Measurements from ENCODE around the gene MXD1. TPM values are rescaled to one million over a fixed set of nuclear protein-coding genes. Genes with fewer than 3 reads are reported as not detected.
A peak's percentile ranks its signal among the peaks of the same experiment; 100 is the strongest.
"Not testable (repeated sequence)": the region's sequence is repeated elsewhere in the genome, so short reads cannot be mapped to it uniquely, and the experiment has no call there.

Gene MXD1
- total and polyA plus RNA-seq, 8 donors = 8.1 to 40.2 (median 18.2) TPM

GRCh38 chr2:69948032-69948962, 33.4 kb downstream of the MXD1 start:
- peaks cover 0 to 9% (median 7%) of the 10 kb centered on the region in 4 donors for H3K36me3 ChIP-seq
- TF ChIP-seq POLR2AphosphoS5 (IDR thresholded peaks at IDR 0.05) (no peak), POLR2A (IDR thresholded peaks at IDR 0.05) (no peak), EP300 (IDR thresholded peaks at IDR 0.05) (no peak)
- TF ChIP-seq, protein P1, sequence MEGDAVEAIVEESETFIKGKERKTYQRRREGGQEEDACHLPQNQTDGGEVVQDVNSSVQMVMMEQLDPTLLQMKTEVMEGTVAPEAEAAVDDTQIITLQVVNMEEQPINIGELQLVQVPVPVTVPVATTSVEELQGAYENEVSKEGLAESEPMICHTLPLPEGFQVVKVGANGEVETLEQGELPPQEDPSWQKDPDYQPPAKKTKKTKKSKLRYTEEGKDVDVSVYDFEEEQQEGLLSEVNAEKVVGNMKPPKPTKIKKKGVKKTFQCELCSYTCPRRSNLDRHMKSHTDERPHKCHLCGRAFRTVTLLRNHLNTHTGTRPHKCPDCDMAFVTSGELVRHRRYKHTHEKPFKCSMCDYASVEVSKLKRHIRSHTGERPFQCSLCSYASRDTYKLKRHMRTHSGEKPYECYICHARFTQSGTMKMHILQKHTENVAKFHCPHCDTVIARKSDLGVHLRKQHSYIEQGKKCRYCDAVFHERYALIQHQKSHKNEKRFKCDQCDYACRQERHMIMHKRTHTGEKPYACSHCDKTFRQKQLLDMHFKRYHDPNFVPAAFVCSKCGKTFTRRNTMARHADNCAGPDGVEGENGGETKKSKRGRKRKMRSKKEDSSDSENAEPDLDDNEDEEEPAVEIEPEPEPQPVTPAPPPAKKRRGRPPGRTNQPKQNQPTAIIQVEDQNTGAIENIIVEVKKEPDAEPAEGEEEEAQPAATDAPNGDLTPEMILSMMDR (IDR thresholded peaks at IDR 0.05) = no peak
- intact Hi-C loops (cut with DNase I; ENCODE audit: low total_unique reads) = no loop called here
- peaks cover 0 to 44% (median 14%) of the 10 kb centered on the region in 4 donors for H3K4me1 ChIP-seq
- peak in 1 of 2 donors; percentile 45 for DNase-seq
- peak overlapping the region in 2 of 5 donors; percentile 79 to 81 for H3K27ac ChIP-seq
- peak overlapping the region in 3 of 4 donors; percentile 7 to 22 (median 19) for H3K4me3 ChIP-seq
- peaks cover 0 to 10% (median 0%) of the 10 kb centered on the region in 3 donors for H3K27me3 ChIP-seq
- H3K9me3 ChIP-seq = no peaks in the 10 kb centered on the region
- 50 to 63% (median 59%) methylated on average over 26 to 35 of the region's 35 CpGs for WGBS, 5 donors

DNA sequence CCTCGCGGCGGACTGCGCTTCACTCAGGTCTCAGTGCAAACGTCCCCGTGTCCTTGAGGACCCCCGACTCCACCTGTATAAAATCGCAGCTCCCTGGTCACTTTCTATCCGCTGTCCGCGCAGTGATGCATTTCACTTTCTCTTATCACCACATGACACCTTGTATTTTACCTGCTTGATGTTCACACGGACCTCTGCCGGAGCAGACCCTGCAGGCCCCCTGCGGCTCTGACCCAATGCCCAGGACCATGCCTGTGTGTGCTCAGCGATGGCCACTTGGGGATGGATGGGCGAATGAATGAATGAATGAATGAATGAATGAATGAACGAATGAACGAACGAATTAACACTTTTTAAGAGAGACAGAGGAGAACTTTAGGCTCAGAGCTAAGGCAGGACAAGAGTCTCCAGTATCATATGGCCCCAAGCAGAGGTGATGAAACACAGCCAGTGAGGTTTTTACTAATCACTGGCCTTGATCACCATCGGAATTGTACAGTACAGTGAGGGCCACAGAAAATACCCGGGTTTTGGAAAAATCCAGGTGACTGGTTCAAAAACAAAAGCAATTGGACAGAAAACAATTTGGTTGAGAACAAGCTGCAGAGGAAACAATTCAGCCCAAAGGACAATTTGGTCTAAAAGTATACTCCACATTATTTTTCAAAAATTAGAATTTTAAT, 34.2 kb downstream of the MXD1 start:
- Histone ChIP-seq H3K4me3 (peak overlapping the region in 2 of 4 donors; percentile 19 to 22), H3K9me3 (no peaks in the 10 kb centered on the region), H3K27ac (peak overlapping the region in 1 of 5 donors; percentile 79), H3K36me3 (peaks cover 0 to 1% (median under 1%) of the 10 kb centered on the region in 4 donors), H3K4me1 (peaks cover 0 to 44% (median 14%) of the 10 kb centered on the region in 4 donors), H3K27me3 (peaks cover 0 to 10% (median 0%) of the 10 kb centered on the region in 3 donors)
- WGBS, 5 donors = 64 to 79% (median 76%) methylated on average over 21 of the region's 21 CpGs
- intact Hi-C loops (cut with DNase I; ENCODE audit: low total_unique reads) = no loop called here
- no peak for DNase-seq
- TF ChIP-seq EP300 (IDR thresholded peaks at IDR 0.05) (no peak), POLR2AphosphoS5 (IDR thresholded peaks at IDR 0.05) (no peak)

GRCh38 chr2:69950241-69950640, 35.3 kb downstream of the MXD1 start:
- TF ChIP-seq POLR2A (IDR thresholded peaks at IDR 0.05) = no peak
- TF ChIP-seq, protein P1 (IDR thresholded peaks at IDR 0.05) = no peak
- no peak for TF ChIP-seq EP300 (IDR thresholded peaks at IDR 0.05)
- TF ChIP-seq POLR2AphosphoS5 (IDR thresholded peaks at IDR 0.05) = no peak
- no peak for DNase-seq
- Histone ChIP-seq H3K9me3 (no peaks in the 10 kb centered on the region), H3K4me1 (peaks cover 0 to 38% (median 14%) of the 10 kb centered on the region in 4 donors), H3K27me3 (peaks cover 0 to 10% (median 0%) of the 10 kb centered on the region in 3 donors), H3K27ac (no peak overlapping the region), H3K4me3 (no peak overlapping the region), H3K36me3 (no peaks in the 10 kb centered on the region)
- 65 to 78% (median 71%) methylated on average over 5 of the region's 5 CpGs for WGBS, 5 donors
- intact Hi-C loops (cut with DNase I; ENCODE audit: low total_unique reads) = no loop called here

DNA sequence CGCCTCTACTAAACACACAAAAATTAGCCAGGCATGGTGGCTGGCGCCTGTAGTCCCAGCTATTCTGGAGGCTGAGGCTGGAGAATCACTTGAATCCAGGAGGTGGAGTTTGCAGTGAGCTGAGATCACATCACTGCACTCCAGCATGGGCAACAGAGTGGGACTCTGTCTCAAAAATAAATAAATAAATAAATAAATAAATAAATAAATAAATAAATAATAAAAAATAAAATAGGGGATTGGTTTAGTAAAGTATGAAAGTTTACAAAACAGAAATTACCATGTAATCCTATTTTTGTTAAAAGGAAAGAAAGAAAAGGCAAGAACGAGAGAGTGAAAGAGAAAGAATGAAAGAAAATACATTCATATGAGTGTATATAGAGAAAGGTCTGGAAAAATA, 35.8 kb downstream of the MXD1 start:
- H3K27ac ChIP-seq; intact Hi-C loops (cut with DNase I; ENCODE audit: low total_unique reads); H3K36me3 ChIP-seq; H3K4me3 ChIP-seq; DNase-seq; H3K9me3 ChIP-seq: not testable (repeated sequence)
- peaks cover 0 to 34% (median 14%) of the 10 kb centered on the region in 4 donors for H3K4me1 ChIP-seq
- peaks cover 0 to 10% (median 0%) of the 10 kb centered on the region in 3 donors for H3K27me3 ChIP-seq
- WGBS, 5 donors = 89 to 92% (median 92%) methylated on average over 3 of the region's 3 CpGs
